ENCODE data around the gene FKBP11. TPM values are rescaled to one million over a fixed set of nuclear protein-coding genes. Genes with fewer than 3 reads are reported as not detected.
A peak's percentile ranks its signal among the peaks of the same experiment; 100 is the strongest.

FKBP11 gene
- total RNA-seq, 3 donors from 2014 or later, result 3.7 to 15.7 (median 13.5) TPM

GRCh38 chr12:48972213-48972951 is 47.1 kb upstream of the FKBP11 start:
- Histone ChIP-seq H3K9me3 (no peaks in the 10 kb centered on the region), H3K27ac (no peak overlapping the region), H3K36me3 (no peaks in the 10 kb centered on the region), H3K4me3 (no peak overlapping the region), H3K4me1 (peaks cover 5 to 8% of the 10 kb centered on the region in 2 donors), H3K27me3 (peaks cover 12 to 62% of the 10 kb centered on the region in 2 donors)
- DNase-seq (ENCODE audit: low spot score in 2 of 2), result no peak
- TF ChIP-seq POLR2A (IDR thresholded peaks at IDR 0.05) (no peak), CTCF (IDR thresholded peaks at IDR 0.05) (no peak), POLR2AphosphoS5 (IDR thresholded peaks at IDR 0.05) (no peak)
- intact Hi-C loops (cut with DNase I; ENCODE audit: low total_unique reads), result no loop called here

GRCh38 chr12:48970702-48971334 is 45.5 kb upstream of the FKBP11 start:
- peak overlapping the region in 2 of 3 donors; percentile 25 to 65 for H3K4me3 ChIP-seq
- peaks cover 5 to 8% of the 10 kb centered on the region in 2 donors for H3K4me1 ChIP-seq
- no peaks in the 10 kb centered on the region for H3K36me3 ChIP-seq
- TF ChIP-seq CTCF (IDR thresholded peaks at IDR 0.05), result no peak
- no peak for TF ChIP-seq POLR2A (IDR thresholded peaks at IDR 0.05)
- TF ChIP-seq POLR2AphosphoS5 (IDR thresholded peaks at IDR 0.05), result no peak
- no peak overlapping the region for H3K27ac ChIP-seq
- no peaks in the 10 kb centered on the region for H3K9me3 ChIP-seq
- intact Hi-C loops (cut with DNase I; ENCODE audit: low total_unique reads), result no loop called here
- peaks cover 12 to 56% of the 10 kb centered on the region in 2 donors for H3K27me3 ChIP-seq
- DNase-seq (ENCODE audit: low spot score in 2 of 2), result no peak

GRCh38 chr12:48969833-48970701 is 44.8 kb upstream of the FKBP11 start:
- no peak for DNase-seq (ENCODE audit: low spot score in 2 of 2)
- peaks cover 12 to 56% of the 10 kb centered on the region in 2 donors for H3K27me3 ChIP-seq
- peaks cover 5 to 8% of the 10 kb centered on the region in 2 donors for H3K4me1 ChIP-seq
- TF ChIP-seq POLR2AphosphoS5 (IDR thresholded peaks at IDR 0.05) (no peak), POLR2A (IDR thresholded peaks at IDR 0.05) (no peak), CTCF (IDR thresholded peaks at IDR 0.05) (no peak)
- H3K4me3 ChIP-seq, result peak overlapping the region in 2 of 3 donors; percentile 27 to 58
- H3K27ac ChIP-seq, result no peak overlapping the region
- no peaks in the 10 kb centered on the region for H3K36me3 ChIP-seq
- H3K9me3 ChIP-seq, result no peaks in the 10 kb centered on the region
- intact Hi-C loops (cut with DNase I; ENCODE audit: low total_unique reads), result no loop called here

DNA sequence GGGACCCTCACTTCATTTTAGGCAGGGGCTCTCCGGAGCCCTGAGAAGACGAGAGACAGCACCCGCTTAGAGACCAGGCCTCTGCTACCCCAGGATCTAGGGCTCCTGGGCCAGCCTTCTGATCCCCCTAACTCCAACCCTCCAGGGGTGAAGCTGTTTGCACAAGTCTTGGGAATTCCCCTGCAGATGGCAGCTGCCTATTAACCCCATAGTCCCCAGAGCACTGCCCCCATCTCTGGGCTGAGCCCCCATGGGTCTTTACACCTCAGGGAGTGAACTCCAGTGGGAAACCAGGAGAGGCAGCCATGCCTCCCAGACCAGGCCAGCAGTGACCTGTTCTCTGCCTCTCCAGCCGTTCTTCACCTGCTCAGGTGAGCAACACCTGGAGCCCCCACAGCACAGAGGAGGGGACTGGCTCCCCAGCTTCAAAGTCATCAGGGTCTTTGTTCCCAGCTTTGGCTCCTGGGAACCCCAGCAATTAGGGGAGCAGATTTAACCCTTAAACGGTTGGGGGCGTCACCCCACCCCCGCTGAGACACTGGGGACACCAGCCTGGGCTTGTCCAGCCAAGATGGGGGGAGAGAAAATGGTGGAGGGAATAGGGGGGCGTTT is 44.0 kb upstream of the FKBP11 start:
- no peaks in the 10 kb centered on the region for H3K36me3 ChIP-seq
- H3K4me3 ChIP-seq, result peak overlapping the region in 2 of 3 donors; percentile 27 to 58
- TF ChIP-seq POLR2AphosphoS5 (IDR thresholded peaks at IDR 0.05) (no peak), POLR2A (IDR thresholded peaks at IDR 0.05) (no peak), CTCF (IDR thresholded peaks at IDR 0.05) (no peak)
- intact Hi-C loops (cut with DNase I; ENCODE audit: low total_unique reads), result no loop called here
- H3K27ac ChIP-seq, result no peak overlapping the region
- no peak for DNase-seq (ENCODE audit: low spot score in 2 of 2)
- peaks cover 5 to 8% of the 10 kb centered on the region in 2 donors for H3K4me1 ChIP-seq
- no peaks in the 10 kb centered on the region for H3K9me3 ChIP-seq
- H3K27me3 ChIP-seq, result peaks cover 12 to 50% of the 10 kb centered on the region in 2 donors

Data from breast epithelium (tissue), 4 donors.